HepG2 (cell line): Measurements from ENCODE around the gene SLC28A1. TPM values are rescaled to one million over a fixed set of nuclear protein-coding genes. Genes with fewer than 3 reads are reported as not detected.

Source experiments
- FIP1L1 ChIP-seq: fragments of 200-400 bp; formaldehyde crosslinking; IDR thresholded peaks from 2 replicates; pipeline ENCODE4 v1.6.1; 2018; ENCODE audit warnings: low read depth, mild to moderate bottlenecking, low read length, moderate library complexity, borderline replicate concordance; ENCODE audit not compliant: insufficient read depth
- polyA plus RNA-seq, 8 experiments: library from polyadenylated mRNA; depleted of rRNA in 3 of 8; stranded (reverse) in 7 of 8; unstranded in 1 of 8; fragments of >200 nt; fragmentation: Illumina TruSeq in 4 of 8; extraction: Trizol in 4 of 8; gene quantifications; 2 replicates each; pipeline versions ENCODE4 v1.2.1 to v1.2.3, GENCODE V29; 2011 to 2016; ENCODE audit warnings: low read depth in 4 of 8, missing spikeins in 1 of 8, mixed read lengths in 1 of 8; ENCODE audit not compliant: insufficient read depth in 1 of 8
- total RNA-seq, 5 experiments: library from RNA; depleted of rRNA; stranded (reverse); fragments of >200 nt; fragmentation: Illumina TruSeq; extraction: Trizol; gene quantifications; 2 replicates each; pipeline ENCODE4 v1.2.3, GENCODE V29; 2016; ENCODE audit warnings: low read depth in 1 of 5
- TF ChIP-seq, protein P1 (sequence below): sonication (generic); formaldehyde crosslinking; IDR thresholded peaks from 2 replicates; pipeline ENCODE4 v1.5.1; 2020; ENCODE audit warnings: mild to moderate bottlenecking, moderate library complexity, missing genetic modification reagents
- TF ChIP-seq, protein P2 (sequence below): sonication (generic); formaldehyde crosslinking; IDR thresholded peaks from 2 replicates; pipeline ENCODE4 v1.5.0; 2020; ENCODE audit warnings: mild to moderate bottlenecking, low read depth, missing genetic modification reagents, borderline replicate concordance
- TF ChIP-seq, protein P3 (sequence below): sonication (generic); formaldehyde crosslinking; IDR thresholded peaks from 2 replicates; pipeline ENCODE4 v1.4.0; 2020; ENCODE audit warnings: missing genetic modification reagents, mild to moderate bottlenecking, borderline replicate concordance

The SLC28A1 gene
- total and polyA plus RNA-seq, 2 of the 13 experiments (the other 11 are each of a cell fraction or from before 2014, with no cell fraction given) = 0.31 to 5.8 TPM

DNA sequence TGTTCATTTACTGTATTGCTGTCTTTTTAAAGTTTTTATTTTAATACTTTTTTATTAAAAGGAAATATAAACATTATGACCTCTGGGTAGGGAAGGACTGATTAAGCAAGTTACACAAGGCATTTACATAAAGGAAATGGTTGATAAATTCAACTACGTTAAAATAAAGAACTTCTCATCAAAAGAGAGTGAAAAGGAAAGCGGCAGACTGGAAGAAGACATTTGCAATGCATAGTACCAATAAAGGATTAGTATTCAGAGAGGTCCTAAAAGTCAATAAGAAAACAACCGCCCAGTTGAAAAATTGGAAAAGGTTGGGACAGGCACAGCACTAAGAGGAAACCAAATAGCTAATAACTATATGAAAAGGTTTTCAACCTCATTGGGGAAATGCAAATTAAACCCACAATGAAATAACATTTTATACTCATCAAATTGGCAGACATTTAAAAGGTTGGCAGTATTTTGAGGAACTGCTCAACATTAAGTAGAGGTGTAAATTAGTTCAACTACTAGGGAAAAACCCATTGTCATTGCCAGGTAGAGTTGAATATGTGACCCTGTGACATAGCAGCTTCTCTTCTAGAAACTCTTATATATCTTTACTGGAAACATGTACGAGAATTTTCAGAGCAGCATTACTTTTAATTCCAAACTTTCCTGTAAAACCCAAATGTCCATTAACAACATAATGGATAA is 106.7 kb downstream of the SLC28A1 start (continued):
- TF ChIP-seq, protein P1, sequence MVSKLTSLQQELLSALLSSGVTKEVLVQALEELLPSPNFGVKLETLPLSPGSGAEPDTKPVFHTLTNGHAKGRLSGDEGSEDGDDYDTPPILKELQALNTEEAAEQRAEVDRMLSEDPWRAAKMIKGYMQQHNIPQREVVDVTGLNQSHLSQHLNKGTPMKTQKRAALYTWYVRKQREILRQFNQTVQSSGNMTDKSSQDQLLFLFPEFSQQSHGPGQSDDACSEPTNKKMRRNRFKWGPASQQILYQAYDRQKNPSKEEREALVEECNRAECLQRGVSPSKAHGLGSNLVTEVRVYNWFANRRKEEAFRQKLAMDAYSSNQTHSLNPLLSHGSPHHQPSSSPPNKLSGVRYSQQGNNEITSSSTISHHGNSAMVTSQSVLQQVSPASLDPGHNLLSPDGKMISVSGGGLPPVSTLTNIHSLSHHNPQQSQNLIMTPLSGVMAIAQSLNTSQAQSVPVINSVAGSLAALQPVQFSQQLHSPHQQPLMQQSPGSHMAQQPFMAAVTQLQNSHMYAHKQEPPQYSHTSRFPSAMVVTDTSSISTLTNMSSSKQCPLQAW (CRISPR knock-in tag) = no peak
- TF ChIP-seq, protein P2, sequence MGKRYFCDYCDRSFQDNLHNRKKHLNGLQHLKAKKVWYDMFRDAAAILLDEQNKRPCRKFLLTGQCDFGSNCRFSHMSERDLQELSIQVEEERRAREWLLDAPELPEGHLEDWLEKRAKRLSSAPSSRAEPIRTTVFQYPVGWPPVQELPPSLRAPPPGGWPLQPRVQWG = no peak
- TF ChIP-seq, protein P3, sequence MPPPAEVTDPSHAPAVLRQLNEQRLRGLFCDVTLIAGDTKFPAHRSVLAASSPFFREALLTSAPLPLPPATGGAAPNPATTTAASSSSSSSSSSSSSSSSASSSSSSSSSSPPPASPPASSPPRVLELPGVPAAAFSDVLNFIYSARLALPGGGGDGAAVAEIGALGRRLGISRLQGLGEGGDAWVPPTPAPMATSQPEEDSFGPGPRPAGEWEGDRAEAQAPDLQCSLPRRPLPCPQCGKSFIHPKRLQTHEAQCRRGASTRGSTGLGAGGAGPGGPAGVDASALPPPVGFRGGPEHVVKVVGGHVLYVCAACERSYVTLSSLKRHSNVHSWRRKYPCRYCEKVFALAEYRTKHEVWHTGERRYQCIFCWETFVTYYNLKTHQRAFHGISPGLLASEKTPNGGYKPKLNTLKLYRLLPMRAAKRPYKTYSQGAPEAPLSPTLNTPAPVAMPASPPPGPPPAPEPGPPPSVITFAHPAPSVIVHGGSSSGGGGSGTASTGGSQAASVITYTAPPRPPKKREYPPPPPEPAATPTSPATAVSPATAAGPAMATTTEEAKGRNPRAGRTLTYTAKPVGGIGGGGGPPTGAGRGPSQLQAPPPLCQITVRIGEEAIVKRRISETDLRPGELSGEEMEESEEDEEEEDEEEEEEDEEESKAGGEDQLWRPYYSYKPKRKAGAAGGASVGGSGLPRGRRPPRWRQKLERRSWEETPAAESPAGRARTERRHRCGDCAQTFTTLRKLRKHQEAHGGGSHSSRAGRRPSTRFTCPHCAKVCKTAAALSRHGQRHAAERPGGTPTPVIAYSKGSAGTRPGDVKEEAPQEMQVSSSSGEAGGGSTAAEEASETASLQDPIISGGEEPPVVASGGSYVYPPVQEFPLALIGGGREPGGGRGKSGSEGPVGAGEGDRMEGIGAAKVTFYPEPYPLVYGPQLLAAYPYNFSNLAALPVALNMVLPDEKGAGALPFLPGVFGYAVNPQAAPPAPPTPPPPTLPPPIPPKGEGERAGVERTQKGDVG = no peak
- TF ChIP-seq FIP1L1 = no peak
